Cardiac muscle cell (in vitro differentiated cells and primary cell): ENCODE results near the gene CACNG5. TPM values are rescaled to one million over a fixed set of nuclear protein-coding genes. Genes with fewer than 3 reads are reported as not detected.

ENCODE experiments used
- DNase-seq, 2 donors: peaks; one replicate each; pipeline versions ENCODE4 v3.0.0 to v3.0.0-alpha.2; 2010 to 2017; ENCODE audit warnings: low read depth in 1 of 2, low spot score in 1 of 2
- H3K27ac ChIP-seq: fragments of 200-600 bp; sonication (generic); 2 replicates; pipeline ENCODE4 v1.5.1; 2016
- H3K27me3 ChIP-seq: fragments of 200-600 bp; sonication (generic); 2 replicates; pipeline ENCODE4 v1.6.0; 2016; ENCODE audit warnings: control low read depth
- H3K36me3 ChIP-seq: fragments of 200-600 bp; sonication (generic); 2 replicates; pipeline ENCODE4 v1.5.1; 2016; ENCODE audit warnings: control low read depth
- H3K4me1 ChIP-seq: fragments of 200-600 bp; sonication (generic); 2 replicates; pipeline ENCODE4 v1.8.1; 2017; ENCODE audit warnings: low read depth, mild to moderate bottlenecking, mixed run types
- H3K4me3 ChIP-seq: fragments of 200-600 bp; sonication (generic); 2 replicates; pipeline ENCODE4 v1.5.1; 2016; ENCODE audit warnings: mild to moderate bottlenecking
- H3K9me3 ChIP-seq: fragments of 200-600 bp; sonication (generic); 2 replicates; pipeline ENCODE4 v1.5.1; 2017; ENCODE audit warnings: low read depth, mild to moderate bottlenecking, control low read depth
- CTCF ChIP-seq: IDR thresholded peaks from 2 replicates; pipeline ENCODE4 v1.5.1; 2012; ENCODE audit warnings: low read depth, mild to moderate bottlenecking, low read length
- polyA plus RNA-seq: library from polyadenylated mRNA; unstranded; fragments of >200 nt; fragmentation: Nextera tagmentation; extraction: Ambion mirVana; gene quantifications from 2 replicates; pipeline ENCODE4 v1.2.1, GENCODE V29; 2016
- total RNA-seq: library from RNA; depleted of rRNA; stranded (reverse); fragments of >200 nt; gene quantifications from 2 replicates; pipeline ENCODE4 v1.2.3, GENCODE V29; 2016

The CACNG5 gene
- total and polyA plus RNA-seq, 2 experiments from 2014 or later = not detected

- no peaks in the 10 kb centered on the region for H3K27me3 ChIP-seq
- no peaks in the 10 kb centered on the region for H3K9me3 ChIP-seq
- H3K4me3 ChIP-seq = no peak overlapping the region
- no peak for TF ChIP-seq CTCF
- DNase-seq = no peak
- no peaks in the 10 kb centered on the region for H3K36me3 ChIP-seq
- H3K4me1 ChIP-seq = no peaks in the 10 kb centered on the region
- H3K27ac ChIP-seq = no peak overlapping the region
Measured at GRCh38 chr17:66819466-66819865, 15.5 kb upstream of the CACNG5 start.

GRCh38 chr17:66822009-66822408 lies 12.9 kb upstream of the CACNG5 start:
- no peaks in the 10 kb centered on the region for H3K4me1 ChIP-seq
- no peaks in the 10 kb centered on the region for H3K27me3 ChIP-seq
- DNase-seq = no peak
- no peak overlapping the region for H3K4me3 ChIP-seq
- no peak overlapping the region for H3K27ac ChIP-seq
- H3K36me3 ChIP-seq = no peaks in the 10 kb centered on the region
- no peak for TF ChIP-seq CTCF
- H3K9me3 ChIP-seq = no peaks in the 10 kb centered on the region

GRCh38 chr17:66826856-66827255 lies 8.1 kb upstream of the CACNG5 start:
- DNase-seq = no peak
- no peaks in the 10 kb centered on the region for H3K4me1 ChIP-seq
- TF ChIP-seq CTCF = no peak

GRCh38 chr17:66829386-66829864 lies 5.5 kb upstream of the CACNG5 start:
- H3K9me3 ChIP-seq = no peaks in the 10 kb centered on the region
- no peaks in the 10 kb centered on the region for H3K36me3 ChIP-seq
- H3K4me3 ChIP-seq = no peak overlapping the region
- peaks cover 12% of the 10 kb centered on the region for H3K27me3 ChIP-seq
- TF ChIP-seq CTCF = no peak
- no peaks in the 10 kb centered on the region for H3K4me1 ChIP-seq
- no peak overlapping the region for H3K27ac ChIP-seq
- DNase-seq = peak; percentile 82 to 89

More at GRCh38 chr17:66826856-66827255, 8.1 kb upstream of the CACNG5 start:
- Histone ChIP-seq H3K27ac (no peak overlapping the region), H3K9me3 (no peaks in the 10 kb centered on the region), H3K27me3 (no peaks in the 10 kb centered on the region), H3K4me3 (no peak overlapping the region), H3K36me3 (no peaks in the 10 kb centered on the region)

- peak in 1 of 2 donors; percentile 21 for DNase-seq
- no peak for TF ChIP-seq CTCF
- Histone ChIP-seq H3K27ac (no peak overlapping the region), H3K4me3 (no peak overlapping the region), H3K9me3 (no peaks in the 10 kb centered on the region), H3K27me3 (peaks cover 17% of the 10 kb centered on the region), H3K36me3 (no peaks in the 10 kb centered on the region), H3K4me1 (no peaks in the 10 kb centered on the region)
Measured at GRCh38 chr17:66829883-66830282, 5.0 kb upstream of the CACNG5 start.

- no peak for TF ChIP-seq CTCF
- H3K27ac ChIP-seq = no peak overlapping the region
- H3K27me3 ChIP-seq = peaks cover 22% of the 10 kb centered on the region
- no peaks in the 10 kb centered on the region for H3K36me3 ChIP-seq
- no peaks in the 10 kb centered on the region for H3K4me1 ChIP-seq
- DNase-seq = no peak
- no peaks in the 10 kb centered on the region for H3K9me3 ChIP-seq
- no peak overlapping the region for H3K4me3 ChIP-seq
Measured at GRCh38 chr17:66830451-66830850, 4.5 kb upstream of the CACNG5 start.
